HG03159 (cell line): Measurements from ENCODE around the gene TNFRSF6B.
"Not testable (repeated sequence)": the region's sequence is repeated elsewhere in the genome, so short reads cannot be mapped to it uniquely, and the experiment has no call there.

Experiments
- ATAC-seq: cut with Tn5 transposase; IDR thresholded peaks from one replicate; pipeline ENCODE4 v1.9.1; 2021; ENCODE audit warnings: mild to moderate bottlenecking, moderate library complexity; ENCODE audit not compliant: unreplicated experiment

TNFRSF6B gene

GRCh38 chr20:63661959-63662812, 34.3 kb upstream of the TNFRSF6B start:
- no peak for ATAC-seq

DNA sequence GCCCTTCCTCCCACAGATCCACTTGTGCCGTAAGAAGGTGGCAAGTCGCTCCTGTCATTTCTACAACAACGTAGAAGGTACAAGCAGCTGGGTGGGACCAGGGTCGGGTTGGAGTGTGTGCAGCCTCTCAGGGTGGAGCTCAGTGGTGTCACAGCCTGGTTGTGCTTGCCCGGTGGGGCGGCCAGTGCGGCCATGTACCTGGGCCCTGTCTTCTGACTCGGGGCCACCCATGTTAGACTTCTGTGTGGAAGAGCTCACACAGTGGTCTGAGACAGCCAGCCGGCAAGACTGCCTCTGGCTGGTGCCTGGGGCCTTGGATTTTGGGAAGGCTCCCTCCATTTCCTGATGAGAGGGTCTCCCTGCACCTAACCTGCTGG, 33.7 kb upstream of the TNFRSF6B start:
- ATAC-seq, result no peak

- no peak for ATAC-seq
Measured at GRCh38 chr20:63663332-63664066, 33.0 kb upstream of the TNFRSF6B start.

DNA sequence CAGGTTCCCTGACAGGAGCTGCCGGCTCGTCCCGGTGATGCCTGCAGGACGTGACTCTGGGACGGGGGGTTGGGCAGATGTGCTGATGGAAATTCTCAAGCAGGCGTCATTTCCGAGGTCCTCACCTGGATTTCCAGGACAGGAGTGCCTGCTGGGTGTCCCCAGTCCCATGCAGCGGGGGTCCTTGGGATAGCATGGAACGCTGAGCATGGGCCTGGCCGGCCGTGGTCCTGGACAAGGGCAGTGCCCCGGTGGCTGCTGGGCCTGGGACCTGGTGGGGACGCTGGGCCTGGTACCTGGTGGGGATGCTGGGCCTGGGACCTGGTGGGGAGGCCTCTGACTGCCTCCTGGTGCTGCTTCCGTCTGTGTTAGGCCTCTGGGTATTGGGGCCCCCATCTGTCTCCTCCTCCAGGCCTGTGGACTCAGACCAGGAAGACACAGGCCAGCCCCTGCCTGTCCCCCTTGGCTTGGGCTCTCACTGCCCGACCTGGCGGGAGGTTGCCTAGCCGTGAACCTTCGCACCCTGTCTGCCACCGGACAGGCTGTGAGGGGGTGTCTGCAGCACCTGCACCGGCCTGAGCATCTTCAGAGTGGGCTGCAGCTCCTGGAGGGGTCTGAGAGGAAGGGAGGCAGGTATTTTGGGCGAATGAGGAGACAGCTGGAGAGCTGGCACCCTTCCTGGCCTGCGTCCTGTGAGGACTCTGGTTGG, 32.2 kb upstream of the TNFRSF6B start:
- no peak for ATAC-seq

GRCh38 chr20:63664861-63665594, 31.4 kb upstream of the TNFRSF6B start:
- no peak for ATAC-seq

GRCh38 chr20:63665708-63666107, 30.7 kb upstream of the TNFRSF6B start:
- ATAC-seq, result no peak

DNA sequence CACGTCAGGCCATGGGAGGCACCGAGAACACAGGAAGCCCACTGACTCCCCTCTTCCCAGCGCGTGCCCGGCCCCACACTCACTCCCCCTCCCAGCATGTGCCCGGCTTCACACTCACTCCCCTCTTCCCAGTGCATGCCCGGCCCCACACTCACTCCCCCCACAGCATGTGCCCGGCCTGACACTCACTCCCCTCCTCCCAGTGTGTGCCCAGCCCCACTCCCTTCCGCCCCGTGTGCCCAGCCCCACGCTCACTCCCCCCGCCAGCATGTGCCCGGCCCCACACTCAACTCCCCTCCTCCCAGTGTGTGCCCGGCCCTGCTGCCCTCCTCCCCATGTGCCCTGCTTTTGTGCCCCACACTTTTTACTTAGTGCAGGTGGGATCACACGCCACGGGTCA, 28.6 kb upstream of the TNFRSF6B start:
- no peak for ATAC-seq

GRCh38 chr20:63668351-63668750, 28.1 kb upstream of the TNFRSF6B start:
- ATAC-seq, result no peak

GRCh38 chr20:63671695-63672094, 24.8 kb upstream of the TNFRSF6B start:
- ATAC-seq, result not testable (repeated sequence)

DNA sequence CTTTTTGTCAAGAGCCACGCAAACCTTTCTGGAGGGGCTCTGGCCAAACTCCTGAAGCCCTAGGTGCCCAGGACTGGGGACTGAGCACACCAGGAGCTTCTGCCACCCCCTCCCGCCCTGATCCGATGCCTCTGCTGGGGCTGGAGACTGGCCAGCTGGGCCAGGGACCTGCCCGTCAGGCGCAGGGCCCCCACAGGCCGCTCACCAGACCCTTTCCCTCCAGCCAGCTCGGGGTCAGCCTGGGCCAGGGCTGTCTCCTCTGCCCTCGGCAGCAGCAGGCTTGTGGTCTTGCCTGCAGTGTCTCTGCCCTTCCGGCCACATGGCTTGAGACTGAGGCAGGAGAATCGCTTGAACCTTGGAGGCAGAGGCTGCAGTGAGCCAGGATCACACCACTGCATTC, 23.8 kb upstream of the TNFRSF6B start:
- no peak for ATAC-seq

GRCh38 chr20:63673951-63674350, 22.5 kb upstream of the TNFRSF6B start:
- ATAC-seq, result no peak

- no peak for ATAC-seq
Measured at GRCh38 chr20:63675681-63676368, 20.6 kb upstream of the TNFRSF6B start.

DNA sequence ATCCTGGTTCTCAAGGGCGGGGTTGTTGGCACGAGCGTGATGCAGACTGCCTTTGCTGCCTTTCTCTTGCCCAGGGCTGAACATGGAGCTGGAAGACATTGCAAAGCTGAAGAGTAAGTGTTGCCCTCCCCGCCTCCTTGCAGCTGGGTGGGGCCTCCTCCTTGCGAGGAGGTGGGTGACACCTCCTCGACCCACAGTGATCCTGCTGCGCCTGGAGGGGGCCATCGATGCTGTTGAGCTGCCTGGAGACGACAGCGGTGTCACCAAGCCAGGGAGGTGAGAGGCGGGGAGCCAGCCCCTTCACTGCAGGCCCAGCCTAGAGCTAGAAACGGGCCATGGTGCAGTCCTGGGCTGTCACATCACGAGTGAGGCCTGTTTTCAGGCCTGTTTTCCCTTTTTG, 18.4 kb upstream of the TNFRSF6B start:
- ATAC-seq, result no peak

DNA sequence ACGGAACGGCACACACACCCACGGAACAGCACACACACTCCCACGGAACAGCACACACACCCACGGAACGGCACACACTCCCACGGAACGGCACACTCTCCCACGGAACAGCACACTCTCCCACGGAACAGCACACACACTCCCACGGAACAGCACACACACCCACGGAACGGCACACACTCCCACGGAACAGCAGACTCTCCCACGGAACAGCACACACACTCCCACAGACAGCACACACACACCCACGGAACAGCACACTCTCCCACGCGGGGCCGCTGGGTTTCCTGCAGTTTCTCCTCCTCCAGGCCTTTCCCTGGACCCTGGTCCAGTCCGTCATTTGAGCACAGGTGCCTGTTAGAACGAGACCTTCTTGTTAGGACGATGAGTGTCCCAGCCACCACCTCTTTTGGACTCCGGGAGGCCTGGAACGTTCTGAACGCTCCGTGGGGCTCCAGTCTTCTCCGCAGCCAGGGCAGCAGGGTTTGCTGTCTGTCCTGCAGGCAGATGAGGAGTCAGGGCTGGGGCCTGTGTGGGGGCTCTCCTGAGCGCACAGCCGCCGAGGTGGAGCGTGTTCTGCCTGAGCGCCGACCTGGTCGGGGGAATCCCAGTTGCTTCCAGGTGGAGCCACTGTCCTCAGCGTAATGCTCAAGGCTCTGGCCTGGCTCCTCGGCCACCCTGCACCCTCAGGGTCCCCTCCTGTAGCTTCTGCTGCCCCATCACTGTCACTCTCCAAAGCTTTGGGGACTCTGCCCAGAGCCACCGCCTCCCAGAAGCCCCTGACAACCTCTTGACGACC, 17.6 kb upstream of the TNFRSF6B start:
- ATAC-seq, result no peak

DNA sequence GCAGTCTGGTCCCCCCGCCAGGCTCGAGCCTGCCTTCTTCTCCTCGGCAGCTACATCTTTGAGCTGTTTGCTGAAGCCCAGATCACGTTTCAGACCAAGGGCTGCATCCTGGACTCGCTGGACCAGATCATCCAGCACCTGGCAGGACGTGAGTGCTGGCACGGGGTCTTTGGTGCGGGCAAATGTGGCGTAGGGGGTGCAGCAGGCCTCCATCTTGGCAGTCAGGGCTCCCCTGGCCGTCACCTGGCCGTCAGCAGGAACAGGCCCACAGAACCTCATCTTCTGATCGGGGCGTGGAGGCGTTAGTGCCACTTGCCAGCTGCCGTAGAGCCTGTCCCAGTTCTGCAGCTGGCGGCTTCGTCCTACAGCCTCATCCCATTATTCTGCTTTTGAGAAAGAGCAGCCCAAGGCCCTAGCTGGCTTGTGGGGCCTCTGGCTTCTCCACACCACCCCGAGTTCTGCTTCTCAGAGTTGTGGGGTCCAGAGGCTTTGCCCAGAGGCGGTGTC, 16.6 kb upstream of the TNFRSF6B start:
- ATAC-seq, result no peak

- ATAC-seq, result no peak
Measured at GRCh38 chr20:63680427-63680826, 16.0 kb upstream of the TNFRSF6B start.

DNA sequence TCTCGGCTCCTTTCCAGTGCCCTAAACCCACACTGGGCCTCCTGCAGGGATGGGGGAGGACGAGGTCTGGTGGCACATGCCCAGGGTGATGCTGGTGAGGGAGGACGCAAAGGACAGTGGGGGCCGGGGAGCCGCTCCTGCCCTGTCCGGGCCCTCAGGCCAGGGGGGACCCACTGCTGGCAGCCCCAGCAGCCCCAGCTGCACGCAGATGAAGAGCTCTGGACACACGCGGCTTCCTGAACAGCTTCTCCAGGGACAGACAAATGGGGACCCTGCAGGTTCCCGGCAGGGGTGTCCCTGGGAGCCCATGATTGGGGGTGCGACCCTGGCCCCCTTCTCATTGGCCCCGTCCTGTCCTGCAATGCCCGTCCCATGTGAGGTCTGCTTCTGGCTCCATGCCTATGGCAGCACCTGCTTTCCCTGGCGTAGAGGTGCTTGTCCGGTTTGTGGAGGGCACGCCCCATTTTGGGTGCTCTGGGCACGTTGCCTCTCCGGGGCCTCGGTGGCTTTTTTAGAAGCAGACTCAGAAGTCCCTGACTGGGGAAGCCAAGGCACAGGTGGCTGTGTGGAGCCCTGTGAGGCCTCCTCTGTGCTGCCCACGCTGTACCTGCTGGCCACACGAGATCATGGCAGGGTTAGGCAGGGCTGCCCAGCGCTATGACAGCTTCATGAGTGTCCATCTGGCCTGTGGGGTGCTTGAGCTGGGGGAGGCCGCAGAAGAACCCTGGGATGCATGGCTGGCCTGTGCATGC, 15.4 kb upstream of the TNFRSF6B start:
- no peak for ATAC-seq

GRCh38 chr20:63681609-63682142, 14.8 kb upstream of the TNFRSF6B start:
- no peak for ATAC-seq
